GM12872 (cell line): ENCODE results near the gene TENM4.

Experiments used
- CTCF ChIP-seq: IDR thresholded peaks from 3 replicates; pipeline ENCODE4 v1.5.1; 2011; ENCODE audit warnings: low read depth, mild to moderate bottlenecking, low read length, moderate library complexity; ENCODE audit not compliant: insufficient read depth

Gene TENM4

GRCh38 chr11:78795621-78796261 lies 645.1 kb downstream of the TENM4 start:
- TF ChIP-seq CTCF: no peak

- TF ChIP-seq CTCF: no peak
These were observed 648.9 kb downstream of the TENM4 start for GRCh38 chr11:78791964-78792363.

GRCh38 chr11:78791254-78791653 lies 649.6 kb downstream of the TENM4 start:
- TF ChIP-seq CTCF: no peak

- no peak for TF ChIP-seq CTCF
These were observed 650.0 kb downstream of the TENM4 start for GRCh38 chr11:78790784-78791183.

- TF ChIP-seq CTCF: no peak
These were observed 651.5 kb downstream of the TENM4 start for GRCh38 chr11:78789375-78789774.

- no peak for TF ChIP-seq CTCF
These were observed 652.3 kb downstream of the TENM4 start for GRCh38 chr11:78788533-78788932.

GRCh38 chr11:78787696-78788095 lies 653.1 kb downstream of the TENM4 start:
- TF ChIP-seq CTCF: no peak

- TF ChIP-seq CTCF: no peak
These were observed 654.1 kb downstream of the TENM4 start for GRCh38 chr11:78786746-78787145.
